ENCODE measurements around the gene CUL7. TPM values are rescaled to one million over a fixed set of nuclear protein-coding genes. Genes with fewer than 3 reads are reported as not detected.
"Not testable (repeated sequence)": the region's sequence is repeated elsewhere in the genome, so short reads cannot be mapped to it uniquely, and the experiment has no call there.

CUL7 gene
- polyA plus RNA-seq, 6 donors from 2014 or later, result 3.1 to 6.4 (median 4.4) TPM

- Mint-ChIP-seq H3K27me3 (peaks cover 0 to 4% (median 0%) of the 10 kb centered on the region in 3 donors), H3K4me1 (no peaks in the 10 kb centered on the region), H3K27ac (no peak overlapping the region), H3K4me3 (no peak overlapping the region), H3K9me3 (no peaks in the 10 kb centered on the region), H3K36me3 (no peaks in the 10 kb centered on the region)
- DNase-seq, result no peak
- no peak for ATAC-seq (ENCODE audit: low read depth in 2 of 2)
These were observed 35.0 kb upstream of the CUL7 start for GRCh38 chr6:43088654-43089056.

GRCh38 chr6:43086022-43086658, 32.5 kb upstream of the CUL7 start:
- ATAC-seq (ENCODE audit: low read depth in 2 of 2), result no peak
- H3K27ac Mint-ChIP-seq, result no peak overlapping the region

DNA sequence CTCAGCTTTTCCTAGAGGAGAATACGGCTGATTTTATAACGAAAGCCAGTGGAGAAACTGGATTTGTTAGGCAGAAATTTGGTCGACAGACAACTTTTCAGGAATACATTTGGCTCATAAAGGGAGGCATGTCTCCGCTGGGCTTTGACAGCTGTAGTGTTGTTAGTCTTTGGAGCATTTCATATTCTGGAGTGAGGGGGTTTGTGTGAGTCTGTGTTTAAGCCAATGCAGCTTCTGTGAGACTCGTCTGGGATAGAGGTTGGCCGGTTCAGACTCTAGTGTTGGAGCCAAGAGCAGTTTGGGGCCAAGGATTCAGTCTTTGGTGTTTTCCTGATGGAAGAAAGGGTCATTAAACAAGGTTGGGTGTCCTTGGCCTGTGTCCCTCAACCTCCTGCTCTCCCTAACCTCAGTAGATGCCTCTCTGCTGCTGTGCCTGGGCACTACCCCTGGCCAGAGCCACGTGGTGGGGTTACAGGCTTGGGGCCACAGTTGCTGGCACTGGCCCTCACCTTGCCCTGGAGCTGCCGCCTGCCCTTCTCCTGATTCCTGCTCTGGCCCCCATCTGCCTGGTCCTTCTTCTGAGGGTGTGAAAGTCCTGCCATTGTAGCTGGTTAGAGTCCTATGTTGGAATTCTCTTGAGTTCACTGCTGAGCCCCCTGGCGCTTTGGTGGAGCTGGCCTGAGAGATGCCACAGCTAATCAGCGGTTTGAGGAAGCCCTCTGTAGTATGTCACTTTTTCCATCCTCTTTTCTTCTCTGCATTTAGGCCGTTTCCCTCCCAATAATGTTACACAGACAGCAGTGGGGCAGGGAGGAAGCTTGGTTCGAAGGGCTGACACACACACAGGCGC, 29.4 kb upstream of the CUL7 start:
- H3K4me3 Mint-ChIP-seq, result no peak overlapping the region
- peaks cover 0 to 2% (median 0%) of the 10 kb centered on the region in 7 donors for H3K9me3 Mint-ChIP-seq
- no peaks in the 10 kb centered on the region for H3K4me1 Mint-ChIP-seq
- no peaks in the 10 kb centered on the region for H3K36me3 Mint-ChIP-seq
- no peak for DNase-seq
- peak overlapping the region in 1 of 6 donors; percentile 62 for H3K27ac Mint-ChIP-seq
- peaks cover 4 to 12% (median 9%) of the 10 kb centered on the region in 3 donors for H3K27me3 Mint-ChIP-seq
- ATAC-seq (ENCODE audit: low read depth in 2 of 2), result no peak

More at GRCh38 chr6:43086022-43086658, 32.5 kb upstream of the CUL7 start:
- no peak overlapping the region for H3K4me3 Mint-ChIP-seq
- peaks cover 0 to 8% (median 0%) of the 10 kb centered on the region in 3 donors for H3K27me3 Mint-ChIP-seq
- no peaks in the 10 kb centered on the region for H3K9me3 Mint-ChIP-seq
- H3K36me3 Mint-ChIP-seq, result no peaks in the 10 kb centered on the region
- DNase-seq, result no peak
- no peaks in the 10 kb centered on the region for H3K4me1 Mint-ChIP-seq

GRCh38 chr6:43081922-43082321, 28.3 kb upstream of the CUL7 start:
- not testable (repeated sequence) for H3K4me1 Mint-ChIP-seq; ATAC-seq (ENCODE audit: low read depth in 2 of 2)
- H3K27ac Mint-ChIP-seq, result peak overlapping the region in 1 of 6 donors; percentile 85

DNA sequence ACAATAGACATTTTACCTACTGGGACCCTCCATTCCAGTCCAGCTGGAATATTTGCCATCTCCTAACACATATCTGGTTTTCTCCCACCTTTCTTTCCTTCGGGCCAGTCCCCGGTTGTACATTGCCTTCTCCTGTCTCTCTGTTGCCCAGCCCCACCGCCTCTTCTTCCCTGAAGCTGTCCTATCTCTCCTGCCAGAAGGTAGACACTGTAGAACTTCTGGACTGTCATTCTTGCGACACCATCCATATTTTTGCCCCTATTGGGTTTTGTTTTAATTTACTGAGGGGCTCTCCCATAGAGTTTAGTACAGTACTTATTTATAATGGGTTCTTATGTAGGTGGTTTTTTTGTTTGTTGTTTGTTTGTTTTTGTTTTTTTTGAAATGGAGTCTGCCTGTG, 27.4 kb upstream of the CUL7 start:
- H3K9me3 Mint-ChIP-seq, result peaks cover 0 to 2% (median 0%) of the 10 kb centered on the region in 7 donors
- peak overlapping the region in 1 of 6 donors; percentile 10 for H3K27ac Mint-ChIP-seq
- H3K36me3 Mint-ChIP-seq, result no peaks in the 10 kb centered on the region
- H3K4me3 Mint-ChIP-seq, result peak overlapping the region in 1 of 8 donors; percentile 62
- ATAC-seq (ENCODE audit: low read depth in 2 of 2) (no peak), DNase-seq (no peak)
- peaks cover 17 to 21% (median 19%) of the 10 kb centered on the region in 3 donors for H3K27me3 Mint-ChIP-seq
- peaks cover 0 to 13% (median 9%) of the 10 kb centered on the region in 3 donors for H3K4me1 Mint-ChIP-seq

More at GRCh38 chr6:43081922-43082321, 28.3 kb upstream of the CUL7 start:
- DNase-seq, H3K4me3 Mint-ChIP-seq, H3K9me3 Mint-ChIP-seq, H3K36me3 Mint-ChIP-seq: not testable (repeated sequence)
- H3K27me3 Mint-ChIP-seq, result peaks cover 15 to 21% (median 17%) of the 10 kb centered on the region in 3 donors

DNA sequence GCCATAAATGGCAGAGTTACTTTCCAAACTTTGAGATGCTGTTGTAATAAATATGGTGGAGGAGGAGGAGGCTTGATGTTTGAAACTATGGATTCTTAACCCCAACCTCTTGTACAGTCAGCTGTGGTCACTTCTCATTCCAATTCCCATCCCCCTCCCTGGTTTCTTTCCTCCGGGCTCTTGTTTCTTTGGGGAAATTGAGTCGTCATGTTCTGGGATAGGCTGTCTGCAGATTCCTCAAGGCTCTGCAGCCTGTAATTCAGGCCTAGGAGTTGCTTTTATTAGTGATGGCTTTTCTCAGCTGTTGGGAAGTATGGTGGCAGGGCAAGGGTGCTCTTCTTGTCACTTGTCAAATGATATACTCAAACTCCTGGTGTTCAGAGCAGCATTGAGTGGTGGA, 25.0 kb upstream of the CUL7 start:
- peaks cover 0 to 3% of the 10 kb centered on the region in 2 donors for H3K36me3 Mint-ChIP-seq
- H3K9me3 Mint-ChIP-seq, result peaks cover 0 to 2% (median 0%) of the 10 kb centered on the region in 7 donors
- DNase-seq (no peak), ATAC-seq (ENCODE audit: low read depth in 2 of 2) (no peak)
- H3K4me3 Mint-ChIP-seq, result no peak overlapping the region
- peaks cover 0 to 20% (median 9%) of the 10 kb centered on the region in 3 donors for H3K4me1 Mint-ChIP-seq
- H3K27ac Mint-ChIP-seq, result peak overlapping the region in 1 of 6 donors; percentile 73
- H3K27me3 Mint-ChIP-seq, result peaks cover 17 to 19% (median 17%) of the 10 kb centered on the region in 3 donors

- H3K27ac Mint-ChIP-seq, result no peak overlapping the region
- H3K4me1 Mint-ChIP-seq, result peaks cover 0 to 20% (median 9%) of the 10 kb centered on the region in 3 donors
- DNase-seq (no peak), ATAC-seq (ENCODE audit: low read depth in 2 of 2) (no peak)
- peaks cover under 1 to 4% of the 10 kb centered on the region in 2 donors for H3K36me3 Mint-ChIP-seq
- peaks cover 13 to 19% (median 17%) of the 10 kb centered on the region in 3 donors for H3K27me3 Mint-ChIP-seq
- H3K4me3 Mint-ChIP-seq, result peak overlapping the region in 4 of 8 donors; percentile 12 to 60 (median 32)
- H3K9me3 Mint-ChIP-seq, result peaks cover 0 to 2% (median 0%) of the 10 kb centered on the region in 7 donors
These were observed 24.4 kb upstream of the CUL7 start for GRCh38 chr6:43077981-43078511.

- no peak overlapping the region for H3K27ac Mint-ChIP-seq
- H3K27me3 Mint-ChIP-seq, result peaks cover 13 to 19% (median 17%) of the 10 kb centered on the region in 3 donors
- peaks cover 8 to 11% of the 10 kb centered on the region in 2 donors for H3K36me3 Mint-ChIP-seq
- H3K9me3 Mint-ChIP-seq, result peaks cover 0 to 2% (median 0%) of the 10 kb centered on the region in 7 donors
- peaks cover 0 to 20% (median 9%) of the 10 kb centered on the region in 3 donors for H3K4me1 Mint-ChIP-seq
- DNase-seq (no peak), ATAC-seq (ENCODE audit: low read depth in 2 of 2) (no peak)
- H3K4me3 Mint-ChIP-seq, result peak overlapping the region; percentile 47 to 82 (median 69)
These were observed 23.7 kb upstream of the CUL7 start for GRCh38 chr6:43077333-43077809.

- Mint-ChIP-seq H3K27me3 (peaks cover 13 to 19% (median 17%) of the 10 kb centered on the region in 3 donors), H3K4me1 (peaks cover 0 to 20% (median 9%) of the 10 kb centered on the region in 3 donors), H3K36me3 (peaks cover 14 to 16% of the 10 kb centered on the region in 2 donors), H3K27ac (no peak overlapping the region), H3K4me3 (peak overlapping the region; percentile 47 to 82 (median 69)), H3K9me3 (peaks cover 0 to 2% (median 0%) of the 10 kb centered on the region in 7 donors)
- DNase-seq (no peak), ATAC-seq (ENCODE audit: low read depth in 2 of 2) (peak; percentile 23 to 32)
These were observed 23.0 kb upstream of the CUL7 start for GRCh38 chr6:43076464-43077332.

- DNase-seq (no peak), ATAC-seq (ENCODE audit: low read depth in 2 of 2) (peak; percentile 63 to 76)
- Mint-ChIP-seq H3K36me3 (peaks cover 18 to 20% of the 10 kb centered on the region in 2 donors), H3K27me3 (peaks cover 13 to 19% (median 17%) of the 10 kb centered on the region in 3 donors), H3K9me3 (peaks cover 0 to 2% (median 0%) of the 10 kb centered on the region in 7 donors), H3K4me1 (peaks cover 0 to 20% (median 9%) of the 10 kb centered on the region in 3 donors), H3K4me3 (peak within 1 kb of the TSS; percentile 47 to 85 (median 74)), H3K27ac (no peak within 1 kb of the TSS)
These were observed 22.2 kb upstream of the CUL7 start, which contains the start of gene PTK7 for GRCh38 chr6:43075670-43076463. PTK7 (plus strand) TSS chr6:43076314; CDS start chr6:43076489, 175 bp downstream.

DNA sequence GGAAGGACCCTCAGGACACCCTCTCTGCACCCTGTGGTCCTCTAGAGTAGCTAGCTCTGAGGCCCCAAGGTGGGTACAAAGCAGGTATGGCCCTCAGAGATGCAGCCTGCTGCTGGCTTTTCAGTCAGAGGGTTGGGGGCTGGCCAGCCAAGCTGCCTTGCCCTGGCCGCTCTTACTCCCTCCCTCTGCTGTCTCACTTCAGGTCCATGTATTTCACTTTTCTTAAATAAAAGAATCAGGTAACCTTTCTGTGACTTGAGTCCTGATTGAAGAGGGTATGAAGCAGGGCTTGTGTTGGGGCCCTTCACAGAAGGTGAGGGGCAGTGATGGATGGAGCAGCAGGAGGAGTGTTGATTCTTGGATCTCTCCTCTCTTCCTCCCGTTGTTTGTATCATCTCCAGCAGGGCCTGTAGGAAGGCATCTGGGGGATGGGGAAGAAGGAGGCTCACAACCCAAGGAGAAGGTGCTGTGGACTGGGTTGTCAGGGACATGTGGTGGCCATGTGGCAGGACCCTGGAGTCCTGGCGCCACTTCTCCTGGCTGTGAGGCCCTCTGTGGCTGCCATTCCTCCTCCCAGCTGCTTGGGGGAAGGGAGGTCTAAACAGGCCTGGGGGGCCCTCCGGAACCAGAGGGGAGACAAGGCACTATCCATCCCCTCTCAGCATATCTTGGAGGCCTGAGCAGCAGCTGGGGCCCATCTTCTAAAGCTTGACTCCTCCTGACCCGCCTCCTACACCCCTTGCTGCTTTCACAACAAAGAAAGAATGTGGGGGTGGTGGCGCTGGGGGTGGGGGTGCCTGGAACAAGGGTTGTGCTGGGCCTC, 21.4 kb upstream of the CUL7 start:
- peaks cover 0 to 22% (median 9%) of the 10 kb centered on the region in 3 donors for H3K4me1 Mint-ChIP-seq
- DNase-seq (no peak), ATAC-seq (ENCODE audit: low read depth in 2 of 2) (no peak)
- H3K27ac Mint-ChIP-seq, result no peak overlapping the region
- peaks cover 0 to 2% (median 0%) of the 10 kb centered on the region in 7 donors for H3K9me3 Mint-ChIP-seq
- peaks cover 13 to 19% (median 17%) of the 10 kb centered on the region in 3 donors for H3K27me3 Mint-ChIP-seq
- peak overlapping the region in 7 of 8 donors; percentile 15 to 85 (median 75) for H3K4me3 Mint-ChIP-seq
- H3K36me3 Mint-ChIP-seq, result peaks cover 18 to 27% of the 10 kb centered on the region in 2 donors
